Measurements from ENCODE around the gene AKT3.

GRCh38 chr1:243474906-243475305 is 375.1 kb downstream of the AKT3 start:
- TF ChIP-seq POLR2A (IDR thresholded peaks at IDR 0.05) = no peak
- TF ChIP-seq CTCF (IDR thresholded peaks at IDR 0.05) = no peak
- no peak for TF ChIP-seq POLR2AphosphoS5 (IDR thresholded peaks at IDR 0.05)
- TF ChIP-seq EP300 (IDR thresholded peaks at IDR 0.05) = no peak

Data from suprapubic skin (tissue), 4 donors.